ENCODE measurements around the gene ZSWIM6.

- TF ChIP-seq CTCF (IDR thresholded peaks at IDR 0.05; ENCODE audit: low read length), result no peak
- TF ChIP-seq EZH2 (IDR thresholded peaks at IDR 0.05; ENCODE audit: borderline replicate concordance, low read length), result no peak
Observed at GRCh38 chr5:61347080-61347479, 15.0 kb downstream of the ZSWIM6 start.
